Stimulated activated CD4-positive, alpha-beta T cell treated with anti-CD3 and anti-CD28 coated beads, Interleukin-12 subunit alpha, Interleukin-12 subunit beta, amount 100 ng/mL, for 24 hours (primary cell): Measurements from ENCODE around the gene SLC35A5.
"Not testable (repeated sequence)": the region's sequence is repeated elsewhere in the genome, so short reads cannot be mapped to it uniquely, and the experiment has no call there.

Experiments
- DNase-seq, 2 experiments: peaks; one replicate each; pipeline ENCODE4 v3.0.0-alpha.2; 2020; ENCODE audit warnings: low read depth in 2 of 2

The SLC35A5 gene

GRCh38 chr3:112561734-112562529 is at the start of gene SLC35A5, which contains the start of gene ATG3:
Gene SLC35A5, plus strand, starts transcription at chr3:112562045. Its CDS starts 1,359 bp downstream, at chr3:112563404.
Gene ATG3, minus strand, starts transcription at chr3:112561962. Its CDS starts 434 bp downstream, at chr3:112561528.
- DNase-seq: peak; percentile 97 to 98

- no peak for DNase-seq
Observed at GRCh38 chr3:112512320-112512719, 49.5 kb upstream of the SLC35A5 start.

GRCh38 chr3:112514527-112515128 is 47.2 kb upstream of the SLC35A5 start:
- DNase-seq: no peak

- not testable (repeated sequence) for DNase-seq
Observed at GRCh38 chr3:112518970-112519369, 42.9 kb upstream of the SLC35A5 start.

GRCh38 chr3:112519424-112520001 is 42.3 kb upstream of the SLC35A5 start:
- DNase-seq: no peak

GRCh38 chr3:112524127-112524526 is 37.7 kb upstream of the SLC35A5 start:
- not testable (repeated sequence) for DNase-seq

- DNase-seq: no peak
Observed at GRCh38 chr3:112530573-112530972, 31.3 kb upstream of the SLC35A5 start.

- no peak for DNase-seq
Observed at GRCh38 chr3:112531358-112531781, 30.5 kb upstream of the SLC35A5 start.

GRCh38 chr3:112539825-112540650 is 21.8 kb upstream of the SLC35A5 start:
- no peak for DNase-seq

- DNase-seq: no peak
Observed at GRCh38 chr3:112546216-112546759, 15.6 kb upstream of the SLC35A5 start.

GRCh38 chr3:112550859-112551258 is 11.0 kb upstream of the SLC35A5 start:
- DNase-seq: no peak

- no peak for DNase-seq
Observed at GRCh38 chr3:112555535-112556170, 6.2 kb upstream of the SLC35A5 start.

GRCh38 chr3:112557976-112558375 is 3.9 kb upstream of the SLC35A5 start:
- DNase-seq: no peak

- DNase-seq: no peak
Observed at GRCh38 chr3:112560307-112560706, 1.5 kb upstream of the SLC35A5 start.

GRCh38 chr3:112560721-112561483 is 943 bp upstream of the SLC35A5 start:
- peak; percentile 48 to 71 for DNase-seq

GRCh38 chr3:112561484-112561733 is 436 bp upstream of the SLC35A5 start:
- peak in 1 of 2 experiments; percentile 75 for DNase-seq

GRCh38 chr3:112564247-112564939 is 2.5 kb downstream of the SLC35A5 start:
- DNase-seq: not testable (repeated sequence)

GRCh38 chr3:112564940-112565305 is 3.1 kb downstream of the SLC35A5 start:
- no peak for DNase-seq

- no peak for DNase-seq
Observed at GRCh38 chr3:112568642-112569041, 6.8 kb downstream of the SLC35A5 start.

GRCh38 chr3:112569265-112569664 is 7.4 kb downstream of the SLC35A5 start:
- no peak for DNase-seq
